ENCODE measurements around the gene SLC38A1.

DNA sequence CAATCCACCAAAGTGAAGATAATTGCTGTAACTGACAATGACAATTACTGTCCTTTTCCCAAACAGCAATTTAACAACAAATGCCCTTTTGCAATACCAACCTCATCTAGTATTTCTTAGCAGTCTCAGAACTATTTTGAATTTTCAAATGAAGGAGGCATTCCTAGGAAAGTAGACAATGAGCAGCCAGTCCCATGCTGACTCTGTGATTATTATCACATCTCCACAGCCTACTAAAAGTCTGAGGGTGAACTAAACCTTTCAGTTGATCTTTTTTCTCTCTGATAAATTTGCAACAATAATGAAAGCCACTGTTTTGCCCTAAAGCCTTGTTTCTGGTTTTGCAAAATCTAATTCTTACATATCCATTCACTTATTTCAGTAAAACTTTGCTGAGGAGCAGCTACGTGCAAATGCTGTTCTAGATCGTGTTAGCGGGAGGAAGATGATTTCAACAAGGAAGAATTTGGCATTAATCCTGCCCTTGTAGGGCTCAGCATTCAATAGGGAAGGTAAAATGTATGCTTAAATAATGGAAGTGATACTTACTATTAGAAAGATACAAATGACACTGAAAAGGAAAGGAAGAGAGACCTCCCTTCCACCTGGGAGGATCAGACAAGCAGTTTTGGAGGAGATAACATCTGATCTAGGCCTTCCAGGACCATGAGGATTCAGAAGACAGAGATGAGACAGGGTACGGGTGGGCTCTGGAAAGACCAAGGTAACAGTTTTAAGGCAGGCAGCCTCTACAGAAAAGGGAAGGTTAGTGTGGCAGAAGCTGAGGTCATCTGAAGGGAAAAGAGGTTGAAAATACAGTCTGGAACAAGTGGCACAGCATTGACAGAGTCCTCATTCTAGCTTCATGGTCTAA is 47.4 kb downstream of the SLC38A1 start:
- TF ChIP-seq POLR2A (IDR thresholded peaks at IDR 0.05; ENCODE audit: borderline replicate concordance, extremely low read depth, insufficient read depth, insufficient read length) (no peak), POLR2AphosphoS5 (IDR thresholded peaks at IDR 0.05; ENCODE audit: low read depth, low read length) (no peak), EZH2 (IDR thresholded peaks at IDR 0.05) (no peak), SP1 (IDR thresholded peaks at IDR 0.05; ENCODE audit: low read depth) (no peak), SRF (IDR thresholded peaks at IDR 0.05; ENCODE audit: low read depth) (no peak), SIN3A (IDR thresholded peaks at IDR 0.05; ENCODE audit: low read depth) (no peak), EZH2phosphoT487 (IDR thresholded peaks at IDR 0.05; ENCODE audit: borderline replicate concordance) (no peak), CEBPB (IDR thresholded peaks at IDR 0.05; ENCODE audit: low read depth) (no peak)
- TF ChIP-seq, protein P1, sequence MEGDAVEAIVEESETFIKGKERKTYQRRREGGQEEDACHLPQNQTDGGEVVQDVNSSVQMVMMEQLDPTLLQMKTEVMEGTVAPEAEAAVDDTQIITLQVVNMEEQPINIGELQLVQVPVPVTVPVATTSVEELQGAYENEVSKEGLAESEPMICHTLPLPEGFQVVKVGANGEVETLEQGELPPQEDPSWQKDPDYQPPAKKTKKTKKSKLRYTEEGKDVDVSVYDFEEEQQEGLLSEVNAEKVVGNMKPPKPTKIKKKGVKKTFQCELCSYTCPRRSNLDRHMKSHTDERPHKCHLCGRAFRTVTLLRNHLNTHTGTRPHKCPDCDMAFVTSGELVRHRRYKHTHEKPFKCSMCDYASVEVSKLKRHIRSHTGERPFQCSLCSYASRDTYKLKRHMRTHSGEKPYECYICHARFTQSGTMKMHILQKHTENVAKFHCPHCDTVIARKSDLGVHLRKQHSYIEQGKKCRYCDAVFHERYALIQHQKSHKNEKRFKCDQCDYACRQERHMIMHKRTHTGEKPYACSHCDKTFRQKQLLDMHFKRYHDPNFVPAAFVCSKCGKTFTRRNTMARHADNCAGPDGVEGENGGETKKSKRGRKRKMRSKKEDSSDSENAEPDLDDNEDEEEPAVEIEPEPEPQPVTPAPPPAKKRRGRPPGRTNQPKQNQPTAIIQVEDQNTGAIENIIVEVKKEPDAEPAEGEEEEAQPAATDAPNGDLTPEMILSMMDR (IDR thresholded peaks at IDR 0.05 in 2 of 3, conservative IDR thresholded peaks at IDR 0.05 in 1 of 3; ENCODE audit: borderline replicate concordance in 1 of 3, insufficient read depth in 1 of 3, low read depth in 2 of 3, low read length in 2 of 3): no peak
- TF ChIP-seq, protein P2, sequence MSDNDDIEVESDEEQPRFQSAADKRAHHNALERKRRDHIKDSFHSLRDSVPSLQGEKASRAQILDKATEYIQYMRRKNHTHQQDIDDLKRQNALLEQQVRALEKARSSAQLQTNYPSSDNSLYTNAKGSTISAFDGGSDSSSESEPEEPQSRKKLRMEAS (IDR thresholded peaks at IDR 0.05): no peak

Data from HCT116 (cell line).